Mesodermal cell (in vitro differentiated cells): ENCODE measurements around the gene TMEM114.

Experiments
- H3K27ac ChIP-seq: 2 replicates; pipeline ENCODE4 v1.7.0; 2013; ENCODE audit warnings: mild to moderate bottlenecking, low read depth, low read length, moderate library complexity; ENCODE audit not compliant: severe bottlenecking
- H3K36me3 ChIP-seq: 2 replicates; pipeline ENCODE4 v1.7.1; 2013; ENCODE audit warnings: mild to moderate bottlenecking, low read length, moderate library complexity; ENCODE audit not compliant: control insufficient read depth, insufficient read depth
- H3K4me1 ChIP-seq: one replicate; pipeline ENCODE4 v1.7.1; 2013; ENCODE audit warnings: mild to moderate bottlenecking, low read length; ENCODE audit not compliant: insufficient read depth, control insufficient read depth, poor library complexity, severe bottlenecking
- H3K4me3 ChIP-seq: 2 replicates; pipeline ENCODE4 v1.7.0; 2013; ENCODE audit warnings: low read length, control low read depth, mild to moderate bottlenecking; ENCODE audit not compliant: insufficient read depth, poor library complexity, severe bottlenecking; ENCODE audit errors: extremely low read depth
- H3K9me3 ChIP-seq: 2 replicates; pipeline ENCODE4 v1.7.1; 2013; ENCODE audit warnings: mild to moderate bottlenecking, low read length, moderate library complexity; ENCODE audit not compliant: control insufficient read depth
- WGBS, 2 experiments: methylation state at CpG; one replicate each; pipeline ENCODE4 v1.1.5; 2013; ENCODE audit warnings: missing lambda C conversion rate in 2 of 2; ENCODE audit not compliant: insufficient coverage in 2 of 2; 5-methylcytosine and 5-hydroxymethylcytosine counted together

TMEM114 gene

GRCh38 chr16:8587065-8587464 lies 3.2 kb downstream of the TMEM114 start:
- Histone ChIP-seq H3K9me3 (no peaks in the 10 kb centered on the region), H3K4me3 (no peak overlapping the region), H3K4me1 (peaks cover under 1% of the 10 kb centered on the region), H3K36me3 (no peaks in the 10 kb centered on the region), H3K27ac (no peak overlapping the region)

GRCh38 chr16:8585857-8586256 lies 4.5 kb downstream of the TMEM114 start:
- Histone ChIP-seq H3K36me3 (no peaks in the 10 kb centered on the region), H3K4me3 (no peak overlapping the region), H3K4me1 (peaks cover 4% of the 10 kb centered on the region), H3K27ac (no peak overlapping the region), H3K9me3 (no peaks in the 10 kb centered on the region)
- WGBS, 2 experiments, result 72 to 81% methylated on average over 3 of the region's 3 CpGs

GRCh38 chr16:8585041-8585440 lies 5.3 kb downstream of the TMEM114 start:
- H3K4me1 ChIP-seq, result peaks cover 4% of the 10 kb centered on the region
- no CpG with 5 or more reads among the region's 2 CpGs for WGBS, 2 experiments

GRCh38 chr16:8583732-8584131 lies 6.6 kb downstream of the TMEM114 start:
- Histone ChIP-seq H3K9me3 (no peaks in the 10 kb centered on the region), H3K4me3 (no peak overlapping the region), H3K36me3 (no peaks in the 10 kb centered on the region), H3K27ac (no peak overlapping the region), H3K4me1 (peaks cover 4% of the 10 kb centered on the region)
- WGBS, 2 experiments, result 75 to 85% methylated on average over 3 to 4 of the region's 4 CpGs

More at GRCh38 chr16:8585041-8585440, 5.3 kb downstream of the TMEM114 start:
- H3K36me3 ChIP-seq, result no peaks in the 10 kb centered on the region
- H3K27ac ChIP-seq, result no peak overlapping the region
- H3K4me3 ChIP-seq, result no peak overlapping the region
- H3K9me3 ChIP-seq, result no peaks in the 10 kb centered on the region

GRCh38 chr16:8583199-8583598 lies 7.1 kb downstream of the TMEM114 start:
- Histone ChIP-seq H3K4me1 (peaks cover 4% of the 10 kb centered on the region), H3K9me3 (no peaks in the 10 kb centered on the region), H3K4me3 (no peak overlapping the region), H3K36me3 (no peaks in the 10 kb centered on the region), H3K27ac (no peak overlapping the region)
- 81 to 83% methylated on average over 2 of the region's 3 CpGs for WGBS, 2 experiments

- H3K9me3 ChIP-seq, result no peaks in the 10 kb centered on the region
- 68 to 89% methylated on average over 6 of the region's 6 CpGs for WGBS, 2 experiments
- no peak overlapping the region for H3K27ac ChIP-seq
- no peaks in the 10 kb centered on the region for H3K36me3 ChIP-seq
- H3K4me3 ChIP-seq, result no peak overlapping the region
- H3K4me1 ChIP-seq, result peaks cover 4% of the 10 kb centered on the region
These were observed 8.3 kb downstream of the TMEM114 start for GRCh38 chr16:8581831-8582580.

- no peaks in the 10 kb centered on the region for H3K9me3 ChIP-seq
- H3K27ac ChIP-seq, result no peak overlapping the region
- H3K36me3 ChIP-seq, result no peaks in the 10 kb centered on the region
- peaks cover 4% of the 10 kb centered on the region for H3K4me1 ChIP-seq
- no peak overlapping the region for H3K4me3 ChIP-seq
- 83 to 88% methylated on average over 3 of the region's 9 CpGs for WGBS, 2 experiments
These were observed 10.8 kb downstream of the TMEM114 start for GRCh38 chr16:8579559-8579958.

GRCh38 chr16:8577678-8578304 lies 12.5 kb downstream of the TMEM114 start:
- WGBS, 2 experiments, result 79 to 81% methylated on average over 8 to 10 of the region's 10 CpGs

GRCh38 chr16:8576141-8577004 lies 13.9 kb downstream of the TMEM114 start:
- H3K36me3 ChIP-seq, result no peaks in the 10 kb centered on the region
- H3K4me1 ChIP-seq, result peaks cover 12% of the 10 kb centered on the region
- no peaks in the 10 kb centered on the region for H3K9me3 ChIP-seq
- H3K27ac ChIP-seq, result no peak overlapping the region
- WGBS, 2 experiments, result 89 to 100% methylated on average over 2 to 3 of the region's 4 CpGs
- H3K4me3 ChIP-seq, result no peak overlapping the region

More at GRCh38 chr16:8577678-8578304, 12.5 kb downstream of the TMEM114 start:
- Histone ChIP-seq H3K27ac (no peak overlapping the region), H3K4me1 (peaks cover 4% of the 10 kb centered on the region), H3K9me3 (no peaks in the 10 kb centered on the region), H3K4me3 (no peak overlapping the region), H3K36me3 (no peaks in the 10 kb centered on the region)

- 89 to 95% methylated on average over 2 of the region's 2 CpGs for WGBS, 2 experiments
- Histone ChIP-seq H3K4me1 (peaks cover 20% of the 10 kb centered on the region), H3K4me3 (no peak overlapping the region), H3K36me3 (no peaks in the 10 kb centered on the region), H3K27ac (no peak overlapping the region), H3K9me3 (no peaks in the 10 kb centered on the region)
These were observed 14.9 kb downstream of the TMEM114 start for GRCh38 chr16:8575399-8575798.
